GM12878 (cell line): ENCODE measurements around the gene NARF. TPM values are rescaled to one million over a fixed set of nuclear protein-coding genes. Genes with fewer than 3 reads are reported as not detected.
A peak's percentile ranks its signal among the peaks of the same experiment; 100 is the strongest.

Experiments used
- ATAC-seq: fragments of 200-7000 bp; cut with Tn5 transposase; 3 replicates; pipeline ENCODE4 v1.9.1; 2020; ENCODE audit warnings: mild to moderate bottlenecking, moderate library complexity
- BruUV-seq: library from RNA; stranded (reverse); fragments of 400-500 nt; replicated peaks from 2 replicates; lab custom pipeline; 2021; lab: Mats Ljungman, UMichigan
- CTCF ChIA-PET: fragments of 300-600 bp; sonication (Branson Sonifier 250); formaldehyde crosslinking; extraction: SDS; loops from one replicate; lab custom pipeline; 2021; ENCODE audit warnings: inconsistent platforms; lab: Yijun Ruan, JAX
- POLR2A ChIA-PET: fragments of 350-600 bp; formaldehyde crosslinking; extraction: SDS; loops from one replicate; lab custom pipeline; 2021; ENCODE audit warnings: inconsistent platforms; lab: Charles Lee
- RAD21 ChIA-PET: fragments of 300-600 bp; sonication (Branson Sonifier 250); formaldehyde crosslinking; loops from one replicate; lab custom pipeline; 2023; ENCODE audit warnings: antibody characterized with exemption; ENCODE audit not compliant: unreplicated experiment; lab: Charles Lee
- SMC1A ChIA-PET: fragments of 300-600 bp; sonication (Branson Sonifier 250); formaldehyde crosslinking; loops from one replicate; lab custom pipeline; 2023; ENCODE audit not compliant: unreplicated experiment, uncharacterized antibody; lab: Charles Lee
- DNase-seq: peaks from one replicate; pipeline ENCODE4 v3.0.0-alpha.2; 2011; ENCODE audit warnings: low read depth, low spot score
- FAIRE-seq: peaks from 3 replicates; lab custom pipeline; 2011; peaks lifted over from hg19 to GRCh38; lab: Jason Lieb, UNC
- H2AFZ ChIP-seq: 2 replicates; pipeline ENCODE4 v1.6.0; 2011; ENCODE audit warnings: low read depth, low read length, control low read depth; ENCODE audit not compliant: control insufficient read depth
- H3K27ac ChIP-seq: 2 replicates; pipeline ENCODE4 v1.5.1; 2011; ENCODE audit warnings: control low read depth; ENCODE audit not compliant: control insufficient read depth, insufficient read depth
- H3K27me3 ChIP-seq, 2 experiments: replicated peaks in 1 of 2; 2 replicates each; pipeline versions ENCODE4 v1.6.0 to v1.6.1; 2011; ENCODE audit warnings: low read length in 1 of 2; ENCODE audit not compliant: control insufficient read depth in 2 of 2, insufficient read depth in 2 of 2
- H3K36me3 ChIP-seq, 2 experiments: 2 replicates each; pipeline ENCODE4 v1.5.1; 2011; ENCODE audit warnings: low read length in 1 of 2; ENCODE audit not compliant: control insufficient read depth in 2 of 2, insufficient read depth in 2 of 2
- H3K4me1 ChIP-seq: 2 replicates; pipeline ENCODE4 v1.6.1; 2011; ENCODE audit warnings: mild to moderate bottlenecking, low read length, moderate library complexity, mixed read lengths; ENCODE audit not compliant: control insufficient read depth, insufficient read depth
- H3K4me2 ChIP-seq: 2 replicates; pipeline ENCODE4 v1.6.0; 2011; ENCODE audit warnings: control low read depth; ENCODE audit not compliant: control insufficient read depth, insufficient read depth
- H3K4me3 ChIP-seq: fragments of 200-600 bp; sonication (generic); 2 replicates; pipeline ENCODE4 v1.5.1; 2016
- H3K79me2 ChIP-seq: 2 replicates; pipeline ENCODE4 v1.6.0; 2011; ENCODE audit warnings: low read length; ENCODE audit not compliant: control insufficient read depth, insufficient read depth
- H3K9ac ChIP-seq: 2 replicates; pipeline ENCODE4 v1.8.0; 2011; ENCODE audit warnings: low read length, control low read depth, mixed read lengths; ENCODE audit not compliant: control insufficient read depth, insufficient read depth
- H3K9me3 ChIP-seq: replicated peaks from 3 replicates; pipeline ENCODE4 v1.5.1; 2011; ENCODE audit warnings: mild to moderate bottlenecking, low read length; ENCODE audit not compliant: control insufficient read depth, insufficient read depth
- H4K20me1 ChIP-seq: 2 replicates; pipeline ENCODE4 v1.6.0; 2011; ENCODE audit not compliant: control insufficient read depth, insufficient read depth
- CBX5 ChIP-seq: sonication (generic); IDR thresholded peaks from 2 replicates; pipeline ENCODE4 v1.6.1; 2016; ENCODE audit warnings: low read depth, moderate library complexity, mild to moderate bottlenecking, inconsistent platforms
- EP300 ChIP-seq, 2 experiments: fragments of 150-350 bp in 1 of 2; IDR thresholded peaks; 2 replicates each; pipeline ENCODE4 v1.6.1; 2011 to 2012; ENCODE audit warnings: low read depth in 2 of 2, low read length in 2 of 2, borderline replicate concordance in 1 of 2, improper control_type of control experiment in 1 of 2, inconsistent platforms in 1 of 2; ENCODE audit not compliant: control insufficient read depth in 1 of 2
- FOXM1 ChIP-seq: IDR thresholded peaks from 2 replicates; pipeline ENCODE4 v1.6.1; 2012; ENCODE audit warnings: low read depth, mild to moderate bottlenecking, inconsistent platforms, low read length, moderate library complexity
- IKZF1 ChIP-seq: fragments of 450-650 bp; conservative IDR thresholded peaks from 2 replicates; pipeline ENCODE4 v1.6.1; 2017; ENCODE audit warnings: antibody characterized with exemption, mild to moderate bottlenecking
- IKZF2 ChIP-seq, 2 experiments: fragments of 450-650 bp; IDR thresholded peaks; 2 replicates each; pipeline ENCODE4 v1.6.1; 2017; ENCODE audit warnings: mild to moderate bottlenecking in 2 of 2, moderate library complexity in 2 of 2
- MEF2A ChIP-seq: IDR thresholded peaks from 2 replicates; pipeline ENCODE4 v1.6.1; 2011; ENCODE audit warnings: low read depth, mild to moderate bottlenecking, low read length, moderate library complexity; ENCODE audit not compliant: insufficient read depth
- SREBF1 ChIP-seq: IDR thresholded peaks from 2 replicates; pipeline ENCODE4 v1.6.1; 2012; ENCODE audit warnings: mild to moderate bottlenecking, low read length
- STAT1 ChIP-seq: fragments of 450-650 bp; conservative IDR thresholded peaks from 2 replicates; pipeline ENCODE4 v1.6.1; 2014; ENCODE audit warnings: antibody characterized with exemption, mild to moderate bottlenecking
- ZNF207 ChIP-seq: fragments of 450-650 bp; IDR thresholded peaks from 2 replicates; pipeline ENCODE4 v1.6.1; 2014; ENCODE audit warnings: antibody characterized with exemption, mild to moderate bottlenecking, borderline replicate concordance
- ZNF622 ChIP-seq: fragments of 450-650 bp; IDR thresholded peaks from 2 replicates; pipeline ENCODE4 v1.6.1; 2017; ENCODE audit warnings: mild to moderate bottlenecking, inconsistent platforms
- WGBS: methylation state at CpG from one replicate; pipeline ENCODE4 v1.1.6; 2016; ENCODE audit warnings: low lambda C conversion rate; ENCODE audit not compliant: insufficient replicate concordance, insufficient coverage; ENCODE audit errors: missing lambda C conversion rate; 5-methylcytosine and 5-hydroxymethylcytosine counted together
- in situ Hi-C: fragments of 300-500 bp; cut with MboI; formaldehyde crosslinking; loops from 9 replicates; pipeline ENCODE4 v1.14.3; 2018; ENCODE audit warnings: mixed read lengths
- intact Hi-C: fragments of 100-400 bp; cut with micrococcal nuclease; formaldehyde crosslinking; loops from one replicate; pipeline ENCODE4 v1.14.2; 2022; ENCODE audit not compliant: unreplicated experiment
- polyA plus RNA-seq, 11 experiments: library from polyadenylated mRNA; depleted of rRNA in 4 of 11; unstranded in 6 of 11; stranded (reverse) in 5 of 11; fragments of >200 nt; fragmentation: Nextera tagmentation in 4 of 11; fragmentation: Illumina TruSeq in 1 of 11; extraction: Ambion mirVana in 4 of 11; extraction: Trizol in 1 of 11; gene quantifications; 1 replicate in 1 of 11; 2 replicates in 10 of 11; pipeline versions ENCODE4 v1.2.1 to v1.2.3, GENCODE V29; 2011 to 2016; ENCODE audit warnings: inconsistent platforms in 2 of 11, missing spikeins in 2 of 11, low read depth in 1 of 11
- total RNA-seq, 4 experiments: library from RNA; depleted of rRNA in 3 of 4; stranded (reverse); fragments of >200 nt in 3 of 4; fragmentation: Illumina TruSeq in 1 of 4; extraction: Trizol in 1 of 4; gene quantifications; 2 replicates each; pipeline versions ENCODE4 v1.2.1 to v1.2.3, GENCODE V29; 2013 to 2021
- TF ChIP-seq, protein P1 (sequence below): fragments of 450-650 bp; IDR thresholded peaks from 2 replicates; pipeline ENCODE4 v1.6.1; 2018; ENCODE audit warnings: mild to moderate bottlenecking, low read depth, moderate library complexity; ENCODE audit not compliant: partially characterized antibody
- TF ChIP-seq, protein P2 (sequence below): fragments of 450-650 bp; IDR thresholded peaks from 2 replicates; pipeline ENCODE4 v1.6.1; 2017; ENCODE audit warnings: low read depth, mild to moderate bottlenecking, moderate library complexity
- TF ChIP-seq, protein P3 (sequence below): IDR thresholded peaks from 2 replicates; pipeline ENCODE4 v1.6.1; 2012; ENCODE audit warnings: mild to moderate bottlenecking, low read depth, low read length

The NARF gene
- total and polyA plus RNA-seq, 10 of the 15 experiments (the other 5 are each of a cell fraction or from before 2014, with no cell fraction given), result 16.7 to 126 (median 47.5) TPM

DNA sequence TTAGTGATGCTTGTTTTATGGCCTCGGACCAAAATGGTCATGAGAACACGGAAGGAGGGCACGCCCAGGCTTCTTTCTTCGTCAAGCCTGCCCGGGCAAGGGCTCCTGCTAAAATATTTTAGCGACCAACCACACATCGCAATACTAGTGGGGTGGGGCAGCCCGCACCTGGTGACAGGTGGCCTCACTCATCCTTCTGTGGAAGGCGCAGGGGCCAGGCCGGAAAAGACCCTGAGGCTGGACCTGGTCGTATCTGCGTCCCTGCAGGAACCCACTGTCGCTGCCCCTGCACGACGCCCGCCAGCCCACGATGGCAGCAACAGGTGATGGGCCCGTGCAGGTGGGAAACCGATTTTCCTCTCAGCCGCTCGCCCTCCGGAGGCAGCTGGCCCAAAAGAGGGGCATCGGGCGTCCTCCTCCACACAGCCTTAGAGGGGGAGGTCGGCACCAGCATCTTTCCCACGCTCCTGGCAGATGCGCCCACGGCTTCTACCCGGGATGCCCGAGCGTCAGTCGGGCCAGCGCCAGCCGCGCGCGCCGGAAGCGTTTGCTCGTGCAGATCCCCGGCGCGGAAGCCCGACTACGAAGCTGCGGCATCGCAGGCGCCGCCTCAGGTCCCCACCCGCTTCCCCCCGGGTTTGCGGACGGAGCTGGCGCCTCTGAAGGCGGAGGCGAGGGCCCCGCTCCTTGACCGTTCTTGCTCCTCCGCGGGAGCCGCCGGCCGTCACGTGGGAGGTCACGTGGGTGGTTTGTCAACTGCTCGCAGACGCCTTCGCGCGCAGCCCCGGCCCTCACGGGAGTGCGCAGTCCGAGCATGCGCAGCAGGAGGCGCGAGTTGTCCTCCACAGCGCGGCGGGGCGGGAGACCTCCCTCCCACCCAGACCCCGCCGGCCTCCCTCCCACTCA, 38.2 kb downstream of the NARF start:
- in situ Hi-C loops, result no loop called here
- intact Hi-C loops, result no loop called here
- H3K4me2 ChIP-seq, result peak overlapping the region; percentile 96
- H3K79me2 ChIP-seq, result no peaks in the 10 kb centered on the region
- DNase-seq, result peak; percentile 78
- ATAC-seq, result peak; percentile 74
- H3K36me3 ChIP-seq, result no peaks in the 10 kb centered on the region
- peak overlapping the region; percentile 49; the same call in 1 of the 2 replicates for H3K9ac ChIP-seq
- peak overlapping the region; percentile 66 for H3K4me3 ChIP-seq
- peak overlapping the region; percentile 92 for H2AFZ ChIP-seq
- BruUV-seq, result no TSS peak
- peak overlapping the region; percentile 39; the same call in 1 of the 2 replicates for H3K27ac ChIP-seq
- ChIA-PET POLR2A (interaction anchor here (0.6 to 2.0 kb wide), 5 partner anchors 10 to 39 kb away, joined by 3 to 11 read pairs (median 5); no protein-coding TSS in a partner anchor), SMC1A (interaction anchor here (1.0 to 2.1 kb wide), 6 partner anchors 10 to 57 kb away, joined by 3 to 12 read pairs (median 5); partner anchors contain the start of gene CYBC1), CTCF (interaction anchor here (1.1 to 2.6 kb wide), 6 partner anchors 9 to 56 kb away, joined by 3 to 26 read pairs (median 4); no protein-coding TSS in a partner anchor), RAD21 (interaction anchor here (0.9 to 3.3 kb wide), 8 partner anchors 8 to 58 kb away, joined by 3 to 9 read pairs (median 4); partner anchors contain the start of gene FOXK2)
- FAIRE-seq, result peak; percentile 79
- H3K27me3 ChIP-seq, result no peaks in the 10 kb centered on the region
- H3K9me3 ChIP-seq, result no peaks in the 10 kb centered on the region
- peaks cover 29% of the 10 kb centered on the region for H3K4me1 ChIP-seq
- no peaks in the 10 kb centered on the region for H4K20me1 ChIP-seq
- WGBS, result 11% methylated on average over 79 of the region's 83 CpGs
- TF ChIP-seq, protein P1, sequence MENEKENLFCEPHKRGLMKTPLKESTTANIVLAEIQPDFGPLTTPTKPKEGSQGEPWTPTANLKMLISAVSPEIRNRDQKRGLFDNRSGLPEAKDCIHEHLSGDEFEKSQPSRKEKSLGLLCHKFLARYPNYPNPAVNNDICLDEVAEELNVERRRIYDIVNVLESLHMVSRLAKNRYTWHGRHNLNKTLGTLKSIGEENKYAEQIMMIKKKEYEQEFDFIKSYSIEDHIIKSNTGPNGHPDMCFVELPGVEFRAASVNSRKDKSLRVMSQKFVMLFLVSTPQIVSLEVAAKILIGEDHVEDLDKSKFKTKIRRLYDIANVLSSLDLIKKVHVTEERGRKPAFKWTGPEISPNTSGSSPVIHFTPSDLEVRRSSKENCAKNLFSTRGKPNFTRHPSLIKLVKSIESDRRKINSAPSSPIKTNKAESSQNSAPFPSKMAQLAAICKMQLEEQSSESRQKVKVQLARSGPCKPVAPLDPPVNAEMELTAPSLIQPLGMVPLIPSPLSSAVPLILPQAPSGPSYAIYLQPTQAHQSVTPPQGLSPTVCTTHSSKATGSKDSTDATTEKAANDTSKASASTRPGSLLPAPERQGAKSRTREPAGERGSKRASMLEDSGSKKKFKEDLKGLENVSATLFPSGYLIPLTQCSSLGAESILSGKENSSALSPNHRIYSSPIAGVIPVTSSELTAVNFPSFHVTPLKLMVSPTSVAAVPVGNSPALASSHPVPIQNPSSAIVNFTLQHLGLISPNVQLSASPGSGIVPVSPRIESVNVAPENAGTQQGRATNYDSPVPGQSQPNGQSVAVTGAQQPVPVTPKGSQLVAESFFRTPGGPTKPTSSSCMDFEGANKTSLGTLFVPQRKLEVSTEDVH, result no peak
- TF ChIP-seq FOXM1 (no peak), IKZF2 (IDR thresholded peaks at IDR 0.05) (0 out of 4 replicates have a peak, but pooled peaks of 1 of the 2 experiments have one; percentile 7), CBX5 (no peak), SREBF1 (no peak), ZNF622 (no peak), MEF2A (no peak), STAT1 (no peak), IKZF1 (peak; percentile 72), EP300 (IDR thresholded peaks at IDR 0.05; ENCODE audit: borderline replicate concordance in 1 of 2, control insufficient read depth in 1 of 2, low read depth in 2 of 2, low read length in 2 of 2) (no peak), ZNF207 (no peak; the same call in 1 of the 2 replicates)
- TF ChIP-seq, protein P2, sequence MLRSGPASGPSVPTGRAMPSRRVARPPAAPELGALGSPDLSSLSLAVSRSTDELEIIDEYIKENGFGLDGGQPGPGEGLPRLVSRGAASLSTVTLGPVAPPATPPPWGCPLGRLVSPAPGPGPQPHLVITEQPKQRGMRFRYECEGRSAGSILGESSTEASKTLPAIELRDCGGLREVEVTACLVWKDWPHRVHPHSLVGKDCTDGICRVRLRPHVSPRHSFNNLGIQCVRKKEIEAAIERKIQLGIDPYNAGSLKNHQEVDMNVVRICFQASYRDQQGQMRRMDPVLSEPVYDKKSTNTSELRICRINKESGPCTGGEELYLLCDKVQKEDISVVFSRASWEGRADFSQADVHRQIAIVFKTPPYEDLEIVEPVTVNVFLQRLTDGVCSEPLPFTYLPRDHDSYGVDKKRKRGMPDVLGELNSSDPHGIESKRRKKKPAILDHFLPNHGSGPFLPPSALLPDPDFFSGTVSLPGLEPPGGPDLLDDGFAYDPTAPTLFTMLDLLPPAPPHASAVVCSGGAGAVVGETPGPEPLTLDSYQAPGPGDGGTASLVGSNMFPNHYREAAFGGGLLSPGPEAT, result peak; percentile 47; the same call in 1 of the 2 replicates
- TF ChIP-seq, protein P3, sequence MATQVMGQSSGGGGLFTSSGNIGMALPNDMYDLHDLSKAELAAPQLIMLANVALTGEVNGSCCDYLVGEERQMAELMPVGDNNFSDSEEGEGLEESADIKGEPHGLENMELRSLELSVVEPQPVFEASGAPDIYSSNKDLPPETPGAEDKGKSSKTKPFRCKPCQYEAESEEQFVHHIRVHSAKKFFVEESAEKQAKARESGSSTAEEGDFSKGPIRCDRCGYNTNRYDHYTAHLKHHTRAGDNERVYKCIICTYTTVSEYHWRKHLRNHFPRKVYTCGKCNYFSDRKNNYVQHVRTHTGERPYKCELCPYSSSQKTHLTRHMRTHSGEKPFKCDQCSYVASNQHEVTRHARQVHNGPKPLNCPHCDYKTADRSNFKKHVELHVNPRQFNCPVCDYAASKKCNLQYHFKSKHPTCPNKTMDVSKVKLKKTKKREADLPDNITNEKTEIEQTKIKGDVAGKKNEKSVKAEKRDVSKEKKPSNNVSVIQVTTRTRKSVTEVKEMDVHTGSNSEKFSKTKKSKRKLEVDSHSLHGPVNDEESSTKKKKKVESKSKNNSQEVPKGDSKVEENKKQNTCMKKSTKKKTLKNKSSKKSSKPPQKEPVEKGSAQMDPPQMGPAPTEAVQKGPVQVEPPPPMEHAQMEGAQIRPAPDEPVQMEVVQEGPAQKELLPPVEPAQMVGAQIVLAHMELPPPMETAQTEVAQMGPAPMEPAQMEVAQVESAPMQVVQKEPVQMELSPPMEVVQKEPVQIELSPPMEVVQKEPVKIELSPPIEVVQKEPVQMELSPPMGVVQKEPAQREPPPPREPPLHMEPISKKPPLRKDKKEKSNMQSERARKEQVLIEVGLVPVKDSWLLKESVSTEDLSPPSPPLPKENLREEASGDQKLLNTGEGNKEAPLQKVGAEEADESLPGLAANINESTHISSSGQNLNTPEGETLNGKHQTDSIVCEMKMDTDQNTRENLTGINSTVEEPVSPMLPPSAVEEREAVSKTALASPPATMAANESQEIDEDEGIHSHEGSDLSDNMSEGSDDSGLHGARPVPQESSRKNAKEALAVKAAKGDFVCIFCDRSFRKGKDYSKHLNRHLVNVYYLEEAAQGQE, result no peak
